ENCODE data around the gene MYRF.

Gene MYRF

DNA sequence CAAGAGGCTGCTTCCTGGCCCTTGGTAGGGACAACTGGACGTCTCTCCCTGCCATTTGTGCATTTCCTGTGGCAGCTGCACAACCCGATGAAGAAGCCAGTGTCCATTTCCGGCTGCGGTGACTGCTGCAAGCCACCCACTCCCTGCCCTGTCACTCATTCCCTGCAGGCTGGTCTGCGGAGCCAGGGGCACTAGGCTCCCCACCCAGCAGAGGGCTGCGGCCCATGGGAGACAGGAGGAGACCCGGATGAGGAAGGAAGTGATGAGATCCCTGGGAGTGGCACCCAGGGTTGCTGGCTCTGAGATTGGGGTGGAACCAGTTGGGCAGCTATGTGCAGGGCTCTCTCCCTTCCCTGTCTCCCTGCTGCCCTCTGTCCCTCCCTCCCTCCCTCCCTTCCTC lies 10.0 kb upstream of the MYRF start:
- no peak for DNase-seq

DNA sequence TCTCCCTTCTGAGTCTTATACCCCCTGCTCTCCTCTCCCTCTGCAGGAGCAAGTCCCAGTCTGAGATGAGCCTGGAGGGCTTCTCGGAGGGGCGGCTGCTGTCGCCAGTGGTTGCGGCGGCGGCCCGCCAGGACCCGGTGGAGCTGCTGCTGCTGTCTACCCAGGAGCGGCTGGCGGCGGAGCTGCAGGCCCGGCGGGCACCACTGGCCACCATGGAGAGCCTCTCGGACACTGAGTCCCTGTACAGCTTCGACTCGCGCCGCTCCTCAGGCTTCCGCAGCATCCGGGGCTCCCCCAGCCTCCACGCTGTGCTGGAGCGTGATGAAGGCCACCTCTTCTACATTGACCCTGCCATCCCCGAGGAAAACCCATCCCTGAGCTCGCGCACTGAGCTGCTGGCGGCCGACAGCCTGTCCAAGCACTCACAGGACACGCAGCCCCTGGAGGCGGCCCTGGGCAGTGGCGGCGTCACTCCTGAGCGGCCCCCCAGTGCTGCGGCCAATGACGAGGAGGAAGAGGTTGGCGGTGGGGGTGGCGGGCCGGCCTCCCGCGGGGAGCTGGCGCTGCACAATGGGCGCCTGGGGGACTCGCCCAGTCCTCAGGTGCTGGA lies 8.8 kb upstream of the MYRF start:
- no peak for DNase-seq

DNA sequence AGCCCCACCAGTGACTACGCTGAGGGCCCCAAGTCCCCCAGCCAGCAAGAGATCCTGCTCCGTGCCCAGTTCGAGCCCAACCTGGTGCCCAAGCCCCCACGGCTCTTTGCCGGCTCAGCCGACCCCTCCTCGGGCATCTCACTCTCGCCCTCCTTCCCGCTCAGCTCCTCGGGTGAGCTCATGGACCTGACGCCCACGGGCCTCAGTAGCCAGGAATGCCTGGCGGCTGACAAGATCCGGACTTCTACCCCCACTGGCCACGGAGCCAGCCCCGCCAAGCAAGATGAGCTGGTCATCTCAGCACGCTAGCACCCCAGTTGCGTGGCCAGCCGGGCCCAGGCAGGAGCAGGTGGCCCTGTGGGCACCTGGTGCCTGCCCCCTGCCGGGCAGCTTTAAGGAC lies 8.3 kb upstream of the MYRF start:
- DNase-seq, result no peak

DNA sequence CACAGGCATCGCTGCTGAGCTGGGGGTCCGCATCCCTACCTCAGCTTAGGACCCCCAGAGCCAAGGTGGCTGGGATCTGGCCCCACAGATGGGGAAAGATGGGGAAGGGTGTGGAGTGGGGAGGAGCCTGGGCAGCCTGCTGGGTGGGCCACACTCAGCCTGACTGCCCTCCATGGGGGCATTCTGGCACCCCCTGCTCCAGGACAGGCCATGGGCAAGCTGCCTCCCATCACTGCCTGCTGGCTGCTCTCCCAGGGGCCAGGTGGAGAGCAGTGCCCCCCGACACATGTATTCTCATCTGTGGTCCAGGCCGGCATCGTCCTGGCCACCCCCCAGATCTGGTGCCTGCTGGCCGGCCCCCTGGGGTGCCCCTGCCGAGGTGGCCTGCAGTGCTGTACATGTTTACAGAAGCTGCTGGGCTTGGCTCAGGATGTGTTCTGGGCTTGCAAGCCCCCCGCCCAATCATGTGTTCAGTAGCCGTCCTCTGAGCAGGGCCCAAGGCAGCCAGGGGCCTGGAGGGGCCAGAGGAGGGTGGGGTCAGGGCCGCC lies 7.8 kb upstream of the MYRF start:
- no peak for DNase-seq

DNA sequence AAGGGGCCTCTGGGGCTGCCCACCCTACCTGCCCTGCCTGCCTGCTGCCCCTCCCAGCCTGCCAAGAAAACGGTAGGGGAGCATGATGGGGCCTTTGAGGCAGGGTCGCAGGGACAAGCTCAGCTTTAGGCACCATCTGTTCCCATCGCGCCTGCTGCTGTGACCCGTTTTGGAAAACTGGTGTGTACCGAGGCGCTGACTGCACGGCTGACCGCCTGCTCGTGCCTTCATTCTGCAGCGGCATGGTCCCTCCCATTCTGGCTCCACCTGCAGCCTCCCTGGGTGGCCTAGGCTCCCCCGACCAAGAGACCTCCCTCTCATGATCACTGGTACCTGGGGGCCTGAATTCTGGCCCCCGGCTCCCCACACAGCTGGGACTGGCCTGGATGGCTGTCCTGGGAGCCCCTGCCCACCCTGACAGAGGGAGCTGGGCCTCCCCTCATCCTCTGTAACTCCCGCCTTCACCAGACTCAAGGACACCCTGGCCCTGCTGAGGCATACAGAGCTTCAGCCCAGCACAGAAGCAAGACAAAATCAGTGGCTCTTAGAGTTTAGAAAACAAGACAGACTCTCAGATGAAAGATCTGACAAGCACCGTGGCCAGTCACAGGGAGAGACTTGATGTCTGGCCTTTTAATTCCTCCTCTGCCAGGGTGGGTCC lies 6.5 kb upstream of the MYRF start:
- DNase-seq, result no peak

DNA sequence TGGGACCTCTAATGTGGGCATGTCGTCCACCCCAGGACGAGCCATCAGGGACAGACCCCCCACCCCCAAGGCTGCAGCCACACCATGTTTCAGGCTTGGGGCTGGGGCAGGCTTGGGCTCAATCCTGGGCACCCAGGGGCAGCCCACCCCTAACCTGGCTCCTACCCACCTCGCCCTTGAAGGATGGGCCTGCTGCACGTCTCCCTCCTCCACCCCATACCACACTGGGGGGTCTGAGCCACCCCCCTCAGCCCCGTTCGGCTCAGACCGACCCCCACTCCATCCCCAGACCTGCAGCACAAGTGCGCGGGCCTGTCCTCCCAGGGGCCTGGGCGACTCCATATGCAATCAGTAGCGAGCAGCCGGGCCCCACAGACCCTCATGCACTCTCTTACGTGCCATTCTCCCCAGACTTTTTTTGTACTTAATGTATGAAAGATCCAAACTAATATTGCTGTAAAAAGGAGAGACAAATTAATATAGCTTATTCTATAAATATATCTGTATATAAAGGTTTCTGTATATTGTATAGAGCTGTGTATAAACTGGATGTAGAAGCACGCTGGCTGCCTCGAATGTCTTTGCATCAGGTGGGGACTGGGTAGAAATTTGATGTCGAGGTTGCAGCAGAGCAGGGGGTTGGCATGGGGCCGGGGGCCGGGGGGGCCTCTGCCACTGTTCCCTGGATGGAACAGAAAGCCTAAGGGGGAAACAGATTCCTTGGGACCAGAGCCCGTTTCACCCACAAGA lies 5.8 kb upstream of the MYRF start:
- no peak for DNase-seq

DNA sequence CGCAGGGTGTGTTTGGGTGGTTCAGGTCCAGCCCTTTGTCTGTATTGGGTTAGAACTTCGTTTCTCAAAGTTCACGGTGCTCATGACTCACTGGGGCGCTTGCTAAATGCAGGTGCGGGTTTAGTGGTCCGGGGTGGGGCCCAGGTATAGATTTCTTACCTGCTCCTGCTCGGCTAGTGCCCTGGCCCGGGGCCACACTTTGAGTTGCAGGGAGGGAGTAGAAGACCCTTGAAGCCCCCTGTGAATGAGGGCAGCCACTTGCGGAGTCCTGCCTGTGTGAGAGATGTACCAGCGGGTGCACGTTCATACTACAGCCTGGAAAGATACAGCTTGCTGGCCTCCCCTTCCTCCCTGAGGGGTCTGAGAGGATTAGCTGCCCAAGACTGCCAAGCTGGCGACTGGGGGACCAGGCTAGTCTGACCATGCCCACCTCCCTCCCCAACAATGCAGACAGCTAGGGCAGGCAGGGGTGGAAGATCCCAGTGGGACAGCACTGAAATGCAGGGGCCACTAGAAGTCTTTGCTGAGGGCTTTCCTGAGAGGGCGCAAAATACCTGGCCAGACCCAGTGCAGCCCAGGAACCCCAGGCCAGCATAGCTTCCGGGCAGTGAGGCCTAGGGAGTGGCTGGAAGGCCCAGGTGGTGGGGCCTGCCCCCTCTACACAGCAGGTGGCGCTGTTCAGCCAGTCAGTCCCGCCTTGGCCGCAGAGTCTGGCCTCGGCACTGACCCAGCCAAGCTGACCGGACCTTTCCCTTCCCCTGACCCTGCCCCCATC lies 5.1 kb upstream of the MYRF start:
- no peak for DNase-seq

DNA sequence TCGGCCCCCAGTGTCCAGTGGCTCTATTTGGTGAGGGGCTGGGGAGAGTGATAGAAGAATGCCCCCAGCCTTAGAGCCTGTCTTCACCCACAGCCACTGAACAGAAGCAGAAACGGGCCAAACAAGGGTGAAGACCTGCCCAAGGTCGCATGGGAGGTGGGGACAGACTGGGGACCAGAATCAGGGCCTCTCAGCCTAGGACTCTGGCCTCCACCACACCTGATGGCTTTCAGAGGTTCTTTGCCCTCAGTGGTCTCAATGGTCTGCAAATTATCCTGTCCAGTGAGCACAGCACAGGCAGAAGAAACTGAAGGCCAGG lies 4.5 kb upstream of the MYRF start:
- DNase-seq, result no peak

DNA sequence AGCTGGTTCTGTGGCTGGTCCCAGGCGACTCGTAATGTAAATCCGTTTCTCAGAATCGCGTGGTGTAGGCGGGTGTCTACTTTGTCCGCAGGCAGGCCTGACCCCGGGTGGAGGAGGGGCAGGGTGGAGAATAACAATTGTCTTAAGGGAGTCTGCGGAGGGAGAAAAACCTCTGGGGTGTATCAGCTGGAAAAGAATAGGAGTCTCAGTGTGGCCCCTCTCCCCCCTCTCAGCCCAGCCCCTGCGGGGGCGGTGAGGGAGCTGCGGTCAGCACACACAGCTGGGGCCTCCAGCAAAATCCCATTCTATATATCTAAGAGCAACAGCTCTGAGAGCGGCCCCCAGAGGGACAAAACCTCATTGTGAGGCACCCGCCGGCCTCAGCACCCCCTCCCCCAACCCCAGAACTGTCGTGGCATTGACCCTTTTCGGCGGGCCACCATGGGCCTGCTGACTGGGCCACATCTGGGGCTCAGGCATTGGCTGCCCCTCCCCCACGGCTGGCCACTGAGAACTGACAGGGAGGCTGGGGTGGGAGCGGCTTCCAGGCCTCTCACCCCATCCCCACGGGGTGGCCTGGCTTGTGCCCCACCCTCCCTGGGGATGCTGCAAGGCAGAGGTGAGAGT lies 2.7 kb upstream of the MYRF start:
- no peak for DNase-seq

DNA sequence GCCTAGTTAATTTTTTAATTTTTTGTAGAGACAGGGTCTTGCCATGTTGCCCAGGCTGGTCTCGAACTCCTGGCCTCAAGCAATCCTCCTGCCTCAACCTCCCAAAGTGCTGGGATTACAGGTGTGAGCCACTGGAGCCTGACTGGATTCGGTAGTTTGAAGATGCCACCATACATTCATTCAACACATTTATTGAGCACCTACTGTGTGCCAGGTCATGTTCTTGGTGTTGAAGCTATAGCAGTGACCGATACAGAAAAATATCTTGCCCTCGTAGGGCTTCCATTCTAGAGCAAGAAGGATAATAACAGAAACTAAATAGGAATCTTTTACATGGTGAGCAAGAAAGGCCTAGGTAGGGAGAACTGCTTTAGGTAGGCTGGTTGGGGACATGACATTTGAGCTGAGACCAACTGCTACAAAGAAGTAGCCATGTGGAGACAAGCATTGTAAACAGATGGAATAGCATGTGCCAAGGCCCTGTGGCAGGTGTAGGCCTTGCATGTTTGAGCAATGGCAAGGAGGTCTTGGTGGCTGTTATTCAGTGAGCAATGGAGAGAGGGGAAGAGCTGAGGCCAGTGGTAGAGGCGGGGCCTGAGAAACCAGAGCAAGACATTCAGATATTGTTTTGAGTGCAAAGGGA lies 1.7 kb upstream of the MYRF start:
- DNase-seq, result no peak

DNA sequence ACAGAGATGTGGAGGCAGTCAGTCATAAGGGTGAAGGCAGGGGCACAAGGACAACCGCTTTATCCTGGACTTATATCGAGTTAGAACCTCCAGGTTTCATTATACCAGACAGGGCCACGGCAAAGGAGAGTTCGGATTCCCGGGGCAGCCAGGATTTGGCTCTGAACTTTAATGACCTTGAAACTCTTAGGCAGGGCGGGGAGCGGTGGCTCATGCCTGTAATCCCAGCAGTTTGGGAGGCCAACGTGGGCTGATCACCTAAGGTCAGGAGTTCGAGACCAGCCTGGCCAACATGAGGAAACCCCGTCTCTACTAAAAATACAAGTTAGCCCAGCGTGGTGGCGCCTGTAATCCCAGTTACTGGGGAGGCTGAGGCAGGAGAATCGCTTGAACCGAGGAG lies 1.1 kb upstream of the MYRF start:
- no peak for DNase-seq

DNA sequence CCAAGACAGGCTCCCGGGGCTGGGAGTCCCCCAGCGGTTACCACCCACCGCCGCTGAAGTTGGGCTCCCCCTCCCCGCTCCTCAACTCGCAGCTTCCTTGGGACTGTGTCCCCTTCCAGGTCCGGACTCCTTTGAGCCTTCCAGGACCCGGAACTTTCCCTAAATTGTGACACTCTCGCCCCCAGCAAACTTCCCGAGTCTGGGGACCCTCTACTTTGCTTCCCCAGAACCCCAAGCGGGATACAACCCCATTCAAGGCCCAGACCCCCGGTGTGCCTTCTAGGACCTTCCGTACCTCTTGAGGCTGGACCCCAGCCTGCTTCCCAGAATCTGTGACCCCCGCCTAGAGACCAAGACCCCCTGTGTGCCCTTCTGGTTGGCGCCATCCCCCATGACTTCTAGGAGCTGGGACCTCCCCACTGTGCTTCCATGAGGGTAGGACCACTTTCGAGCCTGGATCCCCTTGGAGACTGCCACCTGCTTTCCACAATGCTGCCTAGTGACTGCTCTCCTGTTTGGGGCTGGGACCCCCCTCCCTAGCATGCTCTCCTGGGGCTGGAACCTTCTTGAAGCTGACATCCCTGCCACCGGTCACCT lies 587 bp downstream of the MYRF start:
- no peak for DNase-seq

DNA sequence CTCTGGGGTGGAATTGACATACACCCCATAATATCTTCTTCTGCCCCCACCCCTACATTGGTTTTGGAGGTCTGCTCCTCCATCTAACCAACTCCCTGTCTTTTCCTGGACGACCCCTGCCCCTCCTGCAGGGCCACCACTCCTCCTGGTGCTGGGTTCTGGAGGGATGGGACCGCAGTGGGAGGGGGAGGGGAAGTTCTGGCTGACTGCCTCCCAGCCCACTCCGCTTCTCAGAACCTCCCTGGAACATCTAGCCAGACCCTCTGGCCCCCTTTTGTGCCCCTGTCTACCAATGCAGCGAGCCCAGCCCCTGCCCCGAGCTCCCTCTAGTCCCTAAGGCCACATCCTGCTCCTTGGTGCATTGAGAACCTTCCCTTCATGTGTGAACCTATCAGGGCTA lies 1.2 kb downstream of the MYRF start:
- DNase-seq, result no peak

DNA sequence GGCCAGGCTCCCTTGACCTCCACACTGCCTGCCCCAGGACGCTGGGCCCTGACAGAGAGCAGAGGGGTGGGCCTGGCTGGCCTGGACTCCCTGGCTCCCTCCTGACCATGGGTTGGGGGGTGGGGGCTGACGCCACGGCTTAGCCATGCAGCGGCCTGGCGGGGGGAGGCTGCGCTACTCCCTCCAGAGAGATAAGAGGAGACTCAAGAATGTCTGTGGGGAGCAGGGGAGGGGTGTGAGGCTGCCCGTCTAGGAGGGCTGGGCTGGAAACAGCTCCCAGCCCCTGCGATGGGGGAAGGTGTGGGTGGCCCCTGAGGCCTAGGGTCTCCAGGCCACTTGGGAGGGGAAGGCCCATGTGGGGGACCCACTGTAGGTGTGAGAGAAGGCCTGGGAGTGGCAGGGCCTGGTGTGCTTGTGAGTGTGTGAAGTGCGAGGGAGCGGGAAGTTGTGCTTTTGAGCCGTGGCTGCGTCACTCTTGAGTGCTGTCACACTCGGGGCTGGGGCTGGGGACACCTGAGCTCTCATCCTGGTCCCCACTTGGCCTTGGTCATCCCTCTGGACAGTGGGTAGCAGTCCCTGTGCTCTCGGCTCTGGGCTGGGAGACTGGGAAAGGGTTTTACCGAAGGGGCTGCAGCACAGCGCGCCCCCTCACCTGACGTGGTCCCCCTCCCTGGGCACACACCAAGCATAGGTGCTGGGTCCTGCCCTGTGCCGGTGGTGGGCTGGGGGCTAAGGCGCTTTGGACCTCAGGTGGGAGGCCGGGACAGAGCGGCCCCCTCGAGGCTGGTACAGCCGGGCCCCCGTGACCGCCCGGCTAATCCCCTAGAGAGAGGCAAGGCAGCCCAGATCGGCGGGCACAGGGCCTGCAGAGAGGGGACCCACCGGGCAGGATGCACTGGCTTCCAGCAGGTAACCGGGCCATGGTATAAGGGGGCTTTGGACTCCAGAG lies 2.4 kb downstream of the MYRF start:
- DNase-seq, result no peak

DNA sequence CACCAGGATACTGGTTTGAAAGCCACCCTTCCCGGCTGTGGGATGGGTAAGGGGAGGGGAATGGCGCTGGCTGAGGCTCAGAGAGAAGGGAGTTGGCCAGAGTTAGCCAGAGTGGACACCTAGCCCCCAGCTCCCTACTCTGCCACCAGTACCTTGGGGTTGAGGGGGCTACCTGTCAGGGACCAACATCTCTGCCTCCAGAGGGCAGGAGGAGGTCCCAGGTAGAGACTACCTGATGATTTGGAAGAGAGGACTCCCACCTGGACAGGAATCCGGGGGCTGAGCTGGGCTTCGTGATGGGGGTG lies 3.7 kb downstream of the MYRF start:
- DNase-seq, result no peak

DNA sequence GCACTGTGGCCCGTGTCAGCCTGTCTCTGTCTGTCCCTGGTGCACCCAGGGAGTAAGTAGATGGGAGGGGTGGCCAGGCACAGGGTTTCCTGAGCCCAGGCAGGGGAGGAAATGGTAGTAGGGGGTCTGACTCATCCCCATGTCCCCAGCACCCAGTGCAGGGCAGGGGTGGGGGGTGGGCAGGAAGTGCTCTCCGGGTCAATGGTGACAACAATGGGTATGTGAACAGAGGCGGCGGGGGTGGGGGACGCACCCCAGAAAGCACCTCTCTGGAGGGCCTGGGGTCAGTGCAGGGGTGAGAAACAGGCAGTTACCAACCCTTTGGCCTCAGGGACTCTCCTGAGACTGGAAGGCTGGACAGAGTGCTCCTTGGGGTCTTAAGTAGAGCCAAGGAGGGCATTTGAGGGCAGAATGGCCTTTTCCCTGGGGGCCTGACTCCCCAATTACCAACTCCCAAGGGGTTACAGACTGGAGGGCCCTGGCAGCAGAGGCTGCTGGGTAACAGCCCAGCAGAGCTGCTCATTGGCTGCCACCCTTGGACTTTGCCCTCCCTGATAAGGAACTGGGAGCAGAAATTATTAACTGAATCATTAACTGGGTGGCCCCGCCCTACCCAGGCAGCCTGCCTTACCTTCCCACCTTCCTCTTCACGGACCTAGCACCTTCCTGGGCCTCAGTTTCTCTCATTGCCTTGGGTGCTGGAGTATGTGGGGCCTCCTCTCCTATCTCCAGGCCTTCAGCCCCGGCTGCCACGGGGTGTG lies 4.2 kb downstream of the MYRF start:
- no peak for DNase-seq

DNA sequence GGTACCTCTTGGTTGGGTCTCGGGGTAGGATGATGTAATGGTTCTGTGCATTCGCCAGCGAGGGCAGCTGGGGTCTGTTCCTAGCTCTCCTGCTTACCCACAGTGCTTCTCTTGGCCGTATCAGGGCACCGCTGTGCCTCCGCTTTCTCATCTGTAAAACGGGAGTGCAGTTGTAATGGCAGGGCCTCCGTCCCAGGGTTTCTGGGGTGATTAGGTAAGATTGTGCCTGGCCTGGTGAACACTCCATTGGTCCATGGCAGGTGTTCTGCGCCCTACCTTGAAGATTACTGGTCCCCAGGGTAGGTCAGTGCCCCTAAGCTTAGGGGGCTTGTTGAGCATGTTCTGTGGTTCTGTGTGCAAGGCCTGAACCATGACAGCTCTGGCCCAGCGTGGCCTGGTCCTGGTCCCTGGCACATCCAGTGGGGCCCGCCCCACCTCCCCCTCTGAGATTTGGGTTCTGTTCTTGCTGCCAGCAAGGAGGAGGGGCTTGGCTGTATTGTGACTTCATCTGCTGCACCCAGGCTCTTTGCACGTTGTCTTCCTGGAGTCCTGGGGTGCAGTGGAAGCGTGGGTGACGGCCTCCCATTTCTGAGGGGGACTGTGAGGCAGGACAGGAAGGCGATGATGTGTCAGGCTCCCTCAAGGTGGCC lies 4.9 kb downstream of the MYRF start:
- no peak for DNase-seq

DNA sequence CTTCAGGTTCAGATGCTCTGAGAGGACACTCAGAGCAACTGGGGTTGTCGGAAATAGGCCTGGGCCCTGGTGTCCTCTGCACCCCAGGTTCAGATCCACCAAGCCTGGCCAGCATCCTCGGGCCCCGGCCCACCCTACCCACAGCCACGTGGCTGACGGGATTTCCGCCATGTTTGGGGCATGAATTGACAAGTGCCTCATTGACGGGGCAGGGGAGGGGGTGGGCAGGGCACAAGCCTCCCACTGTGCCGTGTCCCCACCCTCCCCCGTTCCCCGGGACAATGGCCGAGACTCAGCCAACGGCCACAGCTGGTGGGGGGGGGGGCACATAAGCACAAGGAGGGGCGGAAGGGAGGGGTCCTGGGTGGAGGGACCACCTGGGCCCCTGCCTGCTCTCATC lies 8.5 kb downstream of the MYRF start:
- DNase-seq, result no peak

DNA sequence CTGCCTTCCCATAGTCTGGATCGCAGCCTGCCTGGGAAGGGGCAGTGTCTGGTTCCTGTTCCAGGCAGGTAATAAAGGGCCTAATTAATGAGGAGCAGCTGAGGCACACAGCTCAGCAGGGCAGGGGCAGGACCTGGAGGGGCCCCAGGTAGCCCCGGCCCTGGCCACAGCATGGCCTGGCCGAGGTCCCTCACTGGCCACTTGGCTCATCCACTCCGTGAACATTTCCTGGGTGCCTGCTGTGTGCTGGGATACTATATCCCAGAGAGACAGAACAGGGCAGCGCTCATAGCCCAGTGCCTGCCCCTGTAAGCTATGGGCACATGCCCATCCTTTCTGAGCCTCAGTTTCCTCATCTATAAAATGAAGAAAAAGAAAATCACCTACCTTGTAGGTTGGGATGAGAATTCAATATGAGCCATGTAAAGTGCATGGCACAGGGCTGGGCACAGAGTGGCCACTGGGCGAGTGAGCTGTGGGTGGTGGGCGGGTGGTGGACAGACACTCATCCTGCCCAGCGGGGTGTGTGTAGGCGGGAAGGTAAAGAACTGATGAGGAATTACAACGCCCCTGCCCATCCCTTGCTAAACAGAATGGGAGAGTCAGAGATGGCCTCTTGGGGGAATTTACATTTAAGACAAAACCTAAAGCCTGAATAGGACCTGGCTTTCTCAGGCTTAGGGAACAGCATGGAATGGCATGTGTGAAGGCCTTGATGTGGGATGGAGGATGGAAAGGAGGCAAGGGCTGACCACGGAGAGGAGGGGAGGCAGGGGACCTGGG lies 9.2 kb downstream of the MYRF start:
- no peak for DNase-seq

All from NCI-H1048 (cell line).